HepG2 (cell line): ENCODE data around the gene HACD2. TPM values are rescaled to one million over a fixed set of nuclear protein-coding genes. Genes with fewer than 3 reads are reported as not detected.

ENCODE experiments used
- DR1 ChIP-seq: sonication (generic); formaldehyde crosslinking; IDR thresholded peaks from 2 replicates; pipeline ENCODE4 v1.8.0; 2021; ENCODE audit warnings: mild to moderate bottlenecking, missing genetic modification reagents, inconsistent platforms
- EEA1 ChIP-seq: sonication (generic); formaldehyde crosslinking; IDR thresholded peaks from 2 replicates; pipeline ENCODE4 v1.5.1; 2020; ENCODE audit warnings: mild to moderate bottlenecking, missing genetic modification reagents, borderline replicate concordance
- FOXK1 ChIP-seq: sonication (generic); formaldehyde crosslinking; IDR thresholded peaks from 2 replicates; pipeline ENCODE4 v1.4.0; 2020; ENCODE audit warnings: low read depth, missing genetic modification reagents, borderline replicate concordance
- GLI4 ChIP-seq: sonication (generic); formaldehyde crosslinking; IDR thresholded peaks from 2 replicates; pipeline ENCODE4 v1.5.1; 2020; ENCODE audit warnings: missing genetic modification reagents, mild to moderate bottlenecking, moderate library complexity, borderline replicate concordance
- GZF1 ChIP-seq: sonication (generic); formaldehyde crosslinking; IDR thresholded peaks from 2 replicates; pipeline ENCODE4 v1.5.1; 2020; ENCODE audit warnings: mild to moderate bottlenecking, missing genetic modification reagents
- HDAC1 ChIP-seq: sonication (generic); formaldehyde crosslinking; IDR thresholded peaks from 2 replicates; pipeline ENCODE4 v1.5.1; 2020; ENCODE audit warnings: mild to moderate bottlenecking, missing genetic modification reagents
- ISX ChIP-seq: sonication (generic); formaldehyde crosslinking; conservative IDR thresholded peaks from 2 replicates; pipeline ENCODE4 v1.5.0; 2020; ENCODE audit warnings: missing genetic modification reagents
- NFE2 ChIP-seq: sonication (generic); formaldehyde crosslinking; IDR thresholded peaks from 2 replicates; pipeline ENCODE4 v1.4.0; 2020; ENCODE audit warnings: missing genetic modification reagents
- PRMT3 ChIP-seq: sonication (generic); formaldehyde crosslinking; IDR thresholded peaks from 2 replicates; pipeline ENCODE4 v1.8.1; 2022; ENCODE audit warnings: low read depth, mild to moderate bottlenecking, moderate library complexity, missing genetic modification reagents, borderline replicate concordance
- RAD51 ChIP-seq: fragments of 450-650 bp; IDR thresholded peaks from 2 replicates; pipeline ENCODE4 v1.6.1; 2016; ENCODE audit warnings: borderline replicate concordance
- SIN3A ChIP-seq: IDR thresholded peaks from 2 replicates; pipeline ENCODE4 v1.6.1; 2011; ENCODE audit warnings: low read depth, mild to moderate bottlenecking, control low read depth, low read length, borderline replicate concordance
- STAT5B ChIP-seq: sonication (generic); formaldehyde crosslinking; IDR thresholded peaks from 2 replicates; pipeline ENCODE4 v1.4.0; 2020; ENCODE audit warnings: missing genetic modification reagents
- YY1 ChIP-seq: IDR thresholded peaks from 2 replicates; pipeline ENCODE4 v1.6.1; 2011; ENCODE audit warnings: low read length, low read depth, moderate library complexity, mild to moderate bottlenecking; ENCODE audit not compliant: insufficient read depth, insufficient replicate concordance
- ZFP36L2 ChIP-seq: sonication (generic); formaldehyde crosslinking; IDR thresholded peaks from 2 replicates; pipeline ENCODE4 v1.4.0; 2020; ENCODE audit warnings: missing genetic modification reagents
- ZNF10 ChIP-seq: sonication (generic); formaldehyde crosslinking; IDR thresholded peaks from 2 replicates; pipeline ENCODE4 v1.4.0; 2020; ENCODE audit warnings: mild to moderate bottlenecking, low read depth, missing genetic modification reagents, borderline replicate concordance
- ZNF121 ChIP-seq: sonication (generic); formaldehyde crosslinking; IDR thresholded peaks from 2 replicates; pipeline ENCODE4 v1.5.0; 2020; ENCODE audit warnings: mild to moderate bottlenecking, missing genetic modification reagents
- ZNF367 ChIP-seq: sonication (generic); formaldehyde crosslinking; IDR thresholded peaks from 2 replicates; pipeline ENCODE4 v1.4.0; 2020; ENCODE audit warnings: missing genetic modification reagents, borderline replicate concordance
- ZNF382 ChIP-seq: sonication (generic); formaldehyde crosslinking; IDR thresholded peaks from 2 replicates; pipeline ENCODE4 v1.5.0; 2020; ENCODE audit warnings: missing genetic modification reagents, mild to moderate bottlenecking, borderline replicate concordance
- ZNF430 ChIP-seq: sonication (generic); formaldehyde crosslinking; IDR thresholded peaks from 2 replicates; pipeline ENCODE4 v1.9.0; 2021; ENCODE audit warnings: mild to moderate bottlenecking, missing genetic modification reagents
- ZNF615 ChIP-seq: sonication (generic); formaldehyde crosslinking; IDR thresholded peaks from 2 replicates; pipeline ENCODE4 v1.5.0; 2020; ENCODE audit warnings: mild to moderate bottlenecking, missing genetic modification reagents, borderline replicate concordance
- ZSCAN20 ChIP-seq: sonication (generic); formaldehyde crosslinking; IDR thresholded peaks from 2 replicates; pipeline ENCODE4 v1.4.0; 2020; ENCODE audit warnings: missing genetic modification reagents, mild to moderate bottlenecking, borderline replicate concordance
- polyA plus RNA-seq, 8 experiments: library from polyadenylated mRNA; depleted of rRNA in 3 of 8; stranded (reverse) in 7 of 8; unstranded in 1 of 8; fragments of >200 nt; fragmentation: Illumina TruSeq in 4 of 8; extraction: Trizol in 4 of 8; gene quantifications; 2 replicates each; pipeline versions ENCODE4 v1.2.1 to v1.2.3, GENCODE V29; 2011 to 2016; ENCODE audit warnings: low read depth in 4 of 8, missing spikeins in 1 of 8, mixed read lengths in 1 of 8; ENCODE audit not compliant: insufficient read depth in 1 of 8
- total RNA-seq, 5 experiments: library from RNA; depleted of rRNA; stranded (reverse); fragments of >200 nt; fragmentation: Illumina TruSeq; extraction: Trizol; gene quantifications; 2 replicates each; pipeline ENCODE4 v1.2.3, GENCODE V29; 2016; ENCODE audit warnings: low read depth in 1 of 5
- TF ChIP-seq, protein P1 (sequence below): sonication (generic); formaldehyde crosslinking; IDR thresholded peaks from 2 replicates; pipeline ENCODE4 v1.5.0; 2020; ENCODE audit warnings: mild to moderate bottlenecking, missing genetic modification reagents, borderline replicate concordance
- TF ChIP-seq, protein P2 (sequence below): sonication (generic); formaldehyde crosslinking; IDR thresholded peaks from 2 replicates; pipeline ENCODE4 v1.4.0; 2020; ENCODE audit warnings: missing genetic modification reagents
- TF ChIP-seq, protein P3 (sequence below): sonication (generic); formaldehyde crosslinking; IDR thresholded peaks from 2 replicates; pipeline ENCODE4 v1.5.0; 2020; ENCODE audit warnings: missing genetic modification reagents
- TF ChIP-seq, protein P4 (sequence below): sonication (generic); formaldehyde crosslinking; IDR thresholded peaks from 2 replicates; pipeline ENCODE4 v1.4.0; 2020; ENCODE audit warnings: missing genetic modification reagents

HACD2 gene
- total and polyA plus RNA-seq, 2 of the 13 experiments (the other 11 are each of a cell fraction or from before 2014, with no cell fraction given), result 47.0 to 50.4 TPM

DNA sequence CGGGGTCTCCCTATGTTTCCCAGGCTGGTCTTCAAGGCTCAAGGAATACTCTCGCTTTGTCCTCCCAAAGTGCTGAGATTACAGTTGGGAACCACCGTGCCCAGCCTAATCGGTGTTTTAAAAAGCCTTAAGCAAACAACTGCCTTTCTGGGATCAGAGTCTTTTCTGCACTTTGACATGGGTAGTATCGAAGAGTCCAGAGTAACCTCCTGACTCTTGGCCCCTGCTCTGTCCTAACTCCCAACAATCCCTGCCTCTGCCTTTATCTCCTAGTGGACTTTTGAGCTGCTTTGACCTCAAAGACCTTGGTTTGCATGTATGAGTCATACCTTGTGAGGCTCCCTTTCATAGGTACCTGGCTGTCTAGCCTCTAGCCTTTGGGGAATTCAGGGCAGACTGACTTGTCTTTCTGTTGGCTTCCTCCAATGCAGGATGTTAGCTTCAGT lies 21.0 kb upstream of the HACD2 start (continued):
- TF ChIP-seq GLI4, result no peak
- no peak for TF ChIP-seq ZSCAN20
- TF ChIP-seq, protein P1, sequence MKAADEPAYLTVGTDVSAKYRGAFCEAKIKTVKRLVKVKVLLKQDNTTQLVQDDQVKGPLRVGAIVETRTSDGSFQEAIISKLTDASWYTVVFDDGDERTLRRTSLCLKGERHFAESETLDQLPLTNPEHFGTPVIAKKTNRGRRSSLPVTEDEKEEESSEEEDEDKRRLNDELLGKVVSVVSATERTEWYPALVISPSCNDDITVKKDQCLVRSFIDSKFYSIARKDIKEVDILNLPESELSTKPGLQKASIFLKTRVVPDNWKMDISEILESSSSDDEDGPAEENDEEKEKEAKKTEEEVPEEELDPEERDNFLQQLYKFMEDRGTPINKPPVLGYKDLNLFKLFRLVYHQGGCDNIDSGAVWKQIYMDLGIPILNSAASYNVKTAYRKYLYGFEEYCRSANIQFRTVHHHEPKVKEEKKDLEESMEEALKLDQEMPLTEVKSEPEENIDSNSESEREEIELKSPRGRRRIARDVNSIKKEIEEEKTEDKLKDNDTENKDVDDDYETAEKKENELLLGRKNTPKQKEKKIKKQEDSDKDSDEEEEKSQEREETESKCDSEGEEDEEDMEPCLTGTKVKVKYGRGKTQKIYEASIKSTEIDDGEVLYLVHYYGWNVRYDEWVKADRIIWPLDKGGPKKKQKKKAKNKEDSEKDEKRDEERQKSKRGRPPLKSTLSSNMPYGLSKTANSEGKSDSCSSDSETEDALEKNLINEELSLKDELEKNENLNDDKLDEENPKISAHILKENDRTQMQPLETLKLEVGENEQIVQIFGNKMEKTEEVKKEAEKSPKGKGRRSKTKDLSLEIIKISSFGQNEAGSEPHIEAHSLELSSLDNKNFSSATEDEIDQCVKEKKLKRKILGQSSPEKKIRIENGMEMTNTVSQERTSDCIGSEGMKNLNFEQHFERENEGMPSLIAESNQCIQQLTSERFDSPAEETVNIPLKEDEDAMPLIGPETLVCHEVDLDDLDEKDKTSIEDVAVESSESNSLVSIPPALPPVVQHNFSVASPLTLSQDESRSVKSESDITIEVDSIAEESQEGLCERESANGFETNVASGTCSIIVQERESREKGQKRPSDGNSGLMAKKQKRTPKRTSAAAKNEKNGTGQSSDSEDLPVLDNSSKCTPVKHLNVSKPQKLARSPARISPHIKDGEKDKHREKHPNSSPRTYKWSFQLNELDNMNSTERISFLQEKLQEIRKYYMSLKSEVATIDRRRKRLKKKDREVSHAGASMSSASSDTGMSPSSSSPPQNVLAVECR, result peak; percentile 42; the same call in 1 of the 2 replicates
- no peak for TF ChIP-seq SIN3A
- no peak for TF ChIP-seq ZNF382 (CRISPR knock-in tag)
- TF ChIP-seq EEA1, result no peak
- TF ChIP-seq, protein P2, sequence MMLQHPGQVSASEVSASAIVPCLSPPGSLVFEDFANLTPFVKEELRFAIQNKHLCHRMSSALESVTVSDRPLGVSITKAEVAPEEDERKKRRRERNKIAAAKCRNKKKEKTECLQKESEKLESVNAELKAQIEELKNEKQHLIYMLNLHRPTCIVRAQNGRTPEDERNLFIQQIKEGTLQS (CRISPR knock-in tag), result peak; percentile 99
- TF ChIP-seq RAD51, result no peak
- no peak for TF ChIP-seq NFE2 (CRISPR knock-in tag)
- TF ChIP-seq ZNF367 (CRISPR knock-in tag), result no peak
- TF ChIP-seq ZNF430 (CRISPR knock-in tag), result 0 out of 2 replicates have a peak, but pooled peaks have one; percentile 57
- TF ChIP-seq ZNF121 (CRISPR knock-in tag), result no peak
- no peak for TF ChIP-seq YY1
- no peak for TF ChIP-seq GZF1 (CRISPR knock-in tag)
- TF ChIP-seq, protein P3, sequence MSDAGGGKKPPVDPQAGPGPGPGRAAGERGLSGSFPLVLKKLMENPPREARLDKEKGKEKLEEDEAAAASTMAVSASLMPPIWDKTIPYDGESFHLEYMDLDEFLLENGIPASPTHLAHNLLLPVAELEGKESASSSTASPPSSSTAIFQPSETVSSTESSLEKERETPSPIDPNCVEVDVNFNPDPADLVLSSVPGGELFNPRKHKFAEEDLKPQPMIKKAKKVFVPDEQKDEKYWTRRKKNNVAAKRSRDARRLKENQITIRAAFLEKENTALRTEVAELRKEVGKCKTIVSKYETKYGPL (CRISPR knock-in tag), result no peak
- TF ChIP-seq ZFP36L2 (CRISPR knock-in tag), result no peak
- TF ChIP-seq ISX, result no peak
- no peak for TF ChIP-seq DR1 (CRISPR knock-in tag)
- TF ChIP-seq STAT5B (CRISPR knock-in tag), result no peak
- no peak for TF ChIP-seq ZNF615 (CRISPR knock-in tag)
- TF ChIP-seq FOXK1, result peak; percentile 71; the same call in 1 of the 2 replicates
- no peak for TF ChIP-seq PRMT3 (CRISPR knock-in tag)
- TF ChIP-seq, protein P4, sequence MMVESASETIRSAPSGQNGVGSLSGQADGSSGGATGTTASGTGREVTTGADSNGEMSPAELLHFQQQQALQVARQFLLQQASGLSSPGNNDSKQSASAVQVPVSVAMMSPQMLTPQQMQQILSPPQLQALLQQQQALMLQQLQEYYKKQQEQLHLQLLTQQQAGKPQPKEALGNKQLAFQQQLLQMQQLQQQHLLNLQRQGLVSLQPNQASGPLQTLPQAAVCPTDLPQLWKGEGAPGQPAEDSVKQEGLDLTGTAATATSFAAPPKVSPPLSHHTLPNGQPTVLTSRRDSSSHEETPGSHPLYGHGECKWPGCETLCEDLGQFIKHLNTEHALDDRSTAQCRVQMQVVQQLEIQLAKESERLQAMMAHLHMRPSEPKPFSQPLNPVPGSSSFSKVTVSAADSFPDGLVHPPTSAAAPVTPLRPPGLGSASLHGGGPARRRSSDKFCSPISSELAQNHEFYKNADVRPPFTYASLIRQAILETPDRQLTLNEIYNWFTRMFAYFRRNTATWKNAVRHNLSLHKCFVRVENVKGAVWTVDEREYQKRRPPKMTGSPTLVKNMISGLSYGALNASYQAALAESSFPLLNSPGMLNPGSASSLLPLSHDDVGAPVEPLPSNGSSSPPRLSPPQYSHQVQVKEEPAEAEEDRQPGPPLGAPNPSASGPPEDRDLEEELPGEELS (CRISPR knock-in tag), result peak; percentile 92
- peak; percentile 87 for TF ChIP-seq HDAC1
- TF ChIP-seq ZNF10 (CRISPR knock-in tag), result no peak
